ENCODE results near the gene PRSS3. TPM values are rescaled to one million over a fixed set of nuclear protein-coding genes. Genes with fewer than 3 reads are reported as not detected.
"Not testable (repeated sequence)": the region's sequence is repeated elsewhere in the genome, so short reads cannot be mapped to it uniquely, and the experiment has no call there.

The PRSS3 gene
- total RNA-seq, 1 donor from 2014 or later: not detected

- TF ChIP-seq CTCF (IDR thresholded peaks at IDR 0.05): no peak
- Histone ChIP-seq H3K4me1 (peaks cover 0 to 8% of the 10 kb centered on the region in 2 donors), H3K27ac (no peak overlapping the region), H3K4me3 (no peak overlapping the region), H3K27me3 (peaks cover 5% of the 10 kb centered on the region), H3K9me3 (no peaks in the 10 kb centered on the region), H3K36me3 (no peaks in the 10 kb centered on the region)
- intact Hi-C loops (cut with DNase I): no loop called here
- DNase-seq (ENCODE audit: low spot score in 2 of 2): no peak
Observed at GRCh38 chr9:33752130-33752637, 43.2 kb upstream of the PRSS3 start.

- DNase-seq (ENCODE audit: low spot score in 2 of 2); H3K4me1 ChIP-seq; H3K27ac ChIP-seq; H3K27me3 ChIP-seq; H3K36me3 ChIP-seq; H3K4me3 ChIP-seq; H3K9me3 ChIP-seq; intact Hi-C loops (cut with DNase I): not testable (repeated sequence)
Observed at GRCh38 chr9:33752789-33753188, 42.6 kb upstream of the PRSS3 start.

GRCh38 chr9:33759648-33760047, 35.7 kb upstream of the PRSS3 start:
- H3K36me3 ChIP-seq; H3K27ac ChIP-seq; H3K27me3 ChIP-seq; DNase-seq (ENCODE audit: low spot score in 2 of 2); intact Hi-C loops (cut with DNase I); H3K4me1 ChIP-seq; H3K9me3 ChIP-seq; H3K4me3 ChIP-seq: not testable (repeated sequence)

- intact Hi-C loops (cut with DNase I): no loop called here
- H3K4me1 ChIP-seq: no peaks in the 10 kb centered on the region
- no peak for DNase-seq (ENCODE audit: low spot score in 2 of 2)
Observed at GRCh38 chr9:33762343-33762742, 33.0 kb upstream of the PRSS3 start.

GRCh38 chr9:33763709-33764108, 31.7 kb upstream of the PRSS3 start:
- intact Hi-C loops (cut with DNase I): not testable (repeated sequence)

More at GRCh38 chr9:33762343-33762742, 33.0 kb upstream of the PRSS3 start:
- TF ChIP-seq CTCF (IDR thresholded peaks at IDR 0.05): no peak
- Histone ChIP-seq H3K27me3 (no peaks in the 10 kb centered on the region), H3K36me3 (no peaks in the 10 kb centered on the region), H3K27ac (no peak overlapping the region), H3K4me3 (no peak overlapping the region), H3K9me3 (no peaks in the 10 kb centered on the region)

GRCh38 chr9:33765411-33765810, 29.9 kb upstream of the PRSS3 start:
- H3K36me3 ChIP-seq: no peaks in the 10 kb centered on the region
- no peak for TF ChIP-seq CTCF (IDR thresholded peaks at IDR 0.05)
- no peak overlapping the region for H3K27ac ChIP-seq
- no peaks in the 10 kb centered on the region for H3K4me1 ChIP-seq
- intact Hi-C loops (cut with DNase I): no loop called here
- no peak overlapping the region for H3K4me3 ChIP-seq
- no peaks in the 10 kb centered on the region for H3K9me3 ChIP-seq
- DNase-seq (ENCODE audit: low spot score in 2 of 2): no peak
- no peaks in the 10 kb centered on the region for H3K27me3 ChIP-seq

More at GRCh38 chr9:33763709-33764108, 31.7 kb upstream of the PRSS3 start:
- H3K36me3 ChIP-seq; H3K4me1 ChIP-seq; H3K9me3 ChIP-seq; H3K27me3 ChIP-seq; DNase-seq (ENCODE audit: low spot score in 2 of 2); H3K4me3 ChIP-seq; H3K27ac ChIP-seq: not testable (repeated sequence)

- H3K27ac ChIP-seq; H3K27me3 ChIP-seq; intact Hi-C loops (cut with DNase I); DNase-seq (ENCODE audit: low spot score in 2 of 2); H3K36me3 ChIP-seq; H3K9me3 ChIP-seq; H3K4me3 ChIP-seq; H3K4me1 ChIP-seq: not testable (repeated sequence)
Observed at GRCh38 chr9:33770156-33770880, 25.0 kb upstream of the PRSS3 start.

GRCh38 chr9:33773135-33773534, 22.2 kb upstream of the PRSS3 start:
- H3K27me3 ChIP-seq; H3K27ac ChIP-seq; H3K4me3 ChIP-seq; DNase-seq (ENCODE audit: low spot score in 2 of 2); H3K4me1 ChIP-seq; H3K36me3 ChIP-seq; H3K9me3 ChIP-seq; intact Hi-C loops (cut with DNase I): not testable (repeated sequence)

GRCh38 chr9:33774074-33774659, 21.2 kb upstream of the PRSS3 start:
- H3K27me3 ChIP-seq; H3K27ac ChIP-seq; DNase-seq (ENCODE audit: low spot score in 2 of 2); H3K4me3 ChIP-seq; intact Hi-C loops (cut with DNase I); H3K36me3 ChIP-seq; H3K4me1 ChIP-seq; H3K9me3 ChIP-seq: not testable (repeated sequence)
